ENCODE measurements around the gene CALD1.
A peak's percentile ranks its signal among the peaks of the same experiment; 100 is the strongest.

CALD1 gene

GRCh38 chr7:134870156-134870555, 90.7 kb downstream of the CALD1 start:
- DNase-seq: no peak

- no peak for DNase-seq
Observed at GRCh38 chr7:134870781-134871180, 91.3 kb downstream of the CALD1 start.

GRCh38 chr7:134873253-134873652, 93.8 kb downstream of the CALD1 start:
- DNase-seq: no peak

GRCh38 chr7:134874407-134874806, 95.0 kb downstream of the CALD1 start:
- no peak for DNase-seq

- DNase-seq: no peak
Observed at GRCh38 chr7:134875867-134876266, 96.4 kb downstream of the CALD1 start.

- no peak for DNase-seq
Observed at GRCh38 chr7:134878746-134879357, 99.4 kb downstream of the CALD1 start.

GRCh38 chr7:134879815-134880475, 100.5 kb downstream of the CALD1 start:
- no peak for DNase-seq

- no peak for DNase-seq
Observed at GRCh38 chr7:134882481-134882880, 103.0 kb downstream of the CALD1 start.

- no peak for DNase-seq
Observed at GRCh38 chr7:134885967-134886352, 106.5 kb downstream of the CALD1 start.

- DNase-seq: no peak
Observed at GRCh38 chr7:134886353-134887057, 107.1 kb downstream of the CALD1 start.

- DNase-seq: no peak
Observed at GRCh38 chr7:134887523-134887922, 108.1 kb downstream of the CALD1 start.

- no peak for DNase-seq
Observed at GRCh38 chr7:134888141-134888740, 108.8 kb downstream of the CALD1 start.

GRCh38 chr7:134890246-134891240, 111.1 kb downstream of the CALD1 start:
- DNase-seq: peak; percentile 66

- DNase-seq: peak; percentile 69
Observed at GRCh38 chr7:134891262-134891695, 111.8 kb downstream of the CALD1 start.

- no peak for DNase-seq
Observed at GRCh38 chr7:134891696-134892678, 112.6 kb downstream of the CALD1 start.

- no peak for DNase-seq
Observed at GRCh38 chr7:134892963-134893362, 113.5 kb downstream of the CALD1 start.

GRCh38 chr7:134893920-134894319, 114.5 kb downstream of the CALD1 start:
- DNase-seq: no peak

- no peak for DNase-seq
Observed at GRCh38 chr7:134894928-134895327, 115.5 kb downstream of the CALD1 start.

GRCh38 chr7:134896073-134896472, 116.6 kb downstream of the CALD1 start:
- no peak for DNase-seq

GRCh38 chr7:134897936-134898335, 118.5 kb downstream of the CALD1 start:
- no peak for DNase-seq

- DNase-seq: no peak
Observed at GRCh38 chr7:134899729-134900128, 120.3 kb downstream of the CALD1 start.

All from NCI-H69 (cell line).